ENCODE data around the gene DHFR. TPM values are rescaled to one million over a fixed set of nuclear protein-coding genes. Genes with fewer than 3 reads are reported as not detected.
"Not testable (repeated sequence)": the region's sequence is repeated elsewhere in the genome, so short reads cannot be mapped to it uniquely, and the experiment has no call there.

DHFR gene
- total RNA-seq, 1 donor from 2014 or later: 60.3 TPM

DNA sequence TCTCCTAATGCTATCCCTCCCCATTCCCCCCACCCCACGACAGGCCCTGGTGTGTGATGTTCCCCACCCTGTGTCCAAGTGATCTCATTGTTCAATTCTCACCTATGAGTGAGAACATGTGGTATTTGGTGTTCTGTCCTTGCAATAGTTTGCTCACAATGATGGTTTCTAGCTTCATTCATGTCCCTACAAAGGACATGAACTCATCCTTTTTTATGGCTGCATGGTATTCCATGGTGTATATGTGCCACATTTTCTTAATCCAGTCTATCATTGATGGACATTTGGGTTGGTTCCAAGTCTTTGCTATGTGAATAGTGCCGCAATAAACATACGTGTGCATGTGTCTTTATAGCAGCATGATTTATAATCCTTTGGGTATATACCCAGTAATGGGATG lies 74.5 kb downstream of the DHFR start:
- H3K36me3 Mint-ChIP-seq (ENCODE audit: low read depth); DNase-seq (ENCODE audit: low spot score); intact Hi-C loops (cut with micrococcal nuclease); H3K4me1 Mint-ChIP-seq (ENCODE audit: low read depth); H3K9me3 Mint-ChIP-seq; H3K27ac Mint-ChIP-seq; H3K27me3 Mint-ChIP-seq (ENCODE audit: insufficient read depth); H3K4me3 Mint-ChIP-seq: not testable (repeated sequence)

DNA sequence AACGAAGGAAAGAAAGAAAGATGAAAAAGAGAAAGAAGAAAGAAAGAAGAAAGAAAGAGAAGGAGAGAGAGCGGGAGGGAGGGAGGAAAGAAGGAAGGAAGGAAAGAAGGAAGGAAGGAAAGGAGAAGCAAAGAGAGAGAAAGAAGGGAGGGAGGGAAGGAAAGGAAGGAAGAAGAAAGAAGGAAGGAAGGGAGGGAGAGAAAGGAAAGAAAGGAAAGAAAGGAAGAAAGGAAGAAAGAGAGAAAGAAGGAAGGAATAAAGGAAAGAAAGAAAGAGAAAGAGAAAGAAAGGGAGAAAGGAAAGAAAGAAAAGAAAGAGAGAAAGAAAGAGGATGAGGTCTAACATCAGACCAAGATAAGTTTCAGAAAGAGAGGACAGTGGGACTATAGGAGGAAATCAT lies 75.7 kb downstream of the DHFR start:
- Mint-ChIP-seq H3K36me3 (ENCODE audit: low read depth) (no peaks in the 10 kb centered on the region), H3K4me1 (ENCODE audit: low read depth) (no peaks in the 10 kb centered on the region), H3K9me3 (no peaks in the 10 kb centered on the region), H3K4me3 (no peak overlapping the region), H3K27me3 (ENCODE audit: insufficient read depth) (peaks cover 11% of the 10 kb centered on the region), H3K27ac (no peak overlapping the region)
- DNase-seq (ENCODE audit: low spot score): no peak
- intact Hi-C loops (cut with micrococcal nuclease): no loop called here

DNA sequence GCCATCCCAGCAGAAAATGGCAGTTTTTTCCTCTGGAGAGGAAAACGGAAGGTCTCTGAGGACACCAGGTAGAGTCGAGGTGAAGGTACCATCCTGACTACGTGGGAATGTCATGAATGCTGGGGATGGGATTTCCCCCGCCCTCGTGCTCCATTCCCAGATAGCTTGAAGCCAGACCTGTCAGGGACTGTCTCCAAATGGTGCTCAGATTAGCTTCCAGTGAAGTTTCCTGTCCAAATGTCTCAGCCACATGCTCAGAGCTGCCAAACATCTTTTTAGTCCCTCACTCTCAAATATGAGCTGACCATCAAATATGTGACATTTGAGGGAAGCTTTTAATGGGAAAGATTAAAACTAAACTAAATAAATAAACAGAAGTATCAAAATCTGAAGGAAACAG lies 77.1 kb downstream of the DHFR start:
- Mint-ChIP-seq H3K27ac (no peak overlapping the region), H3K27me3 (ENCODE audit: insufficient read depth) (peaks cover 19% of the 10 kb centered on the region), H3K36me3 (ENCODE audit: low read depth) (no peaks in the 10 kb centered on the region), H3K4me1 (ENCODE audit: low read depth) (no peaks in the 10 kb centered on the region), H3K4me3 (no peak overlapping the region), H3K9me3 (no peaks in the 10 kb centered on the region)
- intact Hi-C loops (cut with micrococcal nuclease): no loop called here
- no peak for DNase-seq (ENCODE audit: low spot score)

DNA sequence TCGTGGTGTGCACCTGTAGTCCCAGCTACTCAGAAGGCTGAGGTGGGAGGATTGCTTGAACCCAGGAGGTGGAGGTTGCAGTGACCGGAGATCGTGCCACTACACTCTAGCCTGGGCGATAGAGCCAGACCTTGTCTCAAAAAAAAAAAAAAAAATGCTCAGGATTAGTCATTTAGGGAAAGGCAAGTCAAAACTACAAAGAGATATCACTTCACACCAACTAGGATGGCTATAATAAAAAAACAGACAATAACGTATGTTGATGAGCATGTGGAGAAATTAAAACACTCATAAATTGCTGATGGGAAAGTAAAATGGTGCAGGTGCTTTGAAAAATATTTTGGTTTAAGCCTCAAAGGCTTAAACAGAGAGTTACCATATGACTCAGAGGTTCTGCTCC lies 78.4 kb downstream of the DHFR start:
- DNase-seq (ENCODE audit: low spot score): no peak
- Mint-ChIP-seq H3K27me3 (ENCODE audit: insufficient read depth) (peaks cover 31% of the 10 kb centered on the region), H3K27ac (no peak overlapping the region)

More for the DNA sequence above, 78.4 kb downstream of the DHFR start:
- Mint-ChIP-seq H3K4me1 (ENCODE audit: low read depth) (no peaks in the 10 kb centered on the region), H3K36me3 (ENCODE audit: low read depth) (no peaks in the 10 kb centered on the region), H3K4me3 (no peak overlapping the region), H3K9me3 (no peaks in the 10 kb centered on the region)
- intact Hi-C loops (cut with micrococcal nuclease): no loop called here

Other genes starting within 250 kb of the DHFR start
- 9.4 and 10.3 TPM in 2 replicates for gene ZFYVE16, start 246.9 kb downstream of the DHFR start, total RNA-seq
- 0.32 TPM in 1 of 2 replicates, not detected in the other for gene FAM151B, start 166.9 kb downstream of the DHFR start, total RNA-seq
- not detected in 2 replicates for gene ANKRD34B, start 84.7 kb downstream of the DHFR start, total RNA-seq
- 20.2 and 20.7 TPM in 2 replicates for gene MSH3, start 331 bp downstream of the DHFR start, total RNA-seq

All from activated T-helper 1 cell treated with anti-CD3 and anti-CD28 coated beads, Interleukin-12 subunit alpha, Interleukin-12 subunit beta, Interleukin-2, Interleukin-4 antibody, amounts not matched to agents 30 ng/mL and 10 ng/mL and 1 ng/mL, durations not matched to agents 14 hours and 24 hours and 36 hours (primary cell).